Measurements from ENCODE around the gene ANKRD10. TPM values are rescaled to one million over a fixed set of nuclear protein-coding genes. Genes with fewer than 3 reads are reported as not detected.
A peak's percentile ranks its signal among the peaks of the same experiment; 100 is the strongest.

The ANKRD10 gene
- polyA plus RNA-seq, 3 donors = 212 to 240 (median 214) TPM

DNA sequence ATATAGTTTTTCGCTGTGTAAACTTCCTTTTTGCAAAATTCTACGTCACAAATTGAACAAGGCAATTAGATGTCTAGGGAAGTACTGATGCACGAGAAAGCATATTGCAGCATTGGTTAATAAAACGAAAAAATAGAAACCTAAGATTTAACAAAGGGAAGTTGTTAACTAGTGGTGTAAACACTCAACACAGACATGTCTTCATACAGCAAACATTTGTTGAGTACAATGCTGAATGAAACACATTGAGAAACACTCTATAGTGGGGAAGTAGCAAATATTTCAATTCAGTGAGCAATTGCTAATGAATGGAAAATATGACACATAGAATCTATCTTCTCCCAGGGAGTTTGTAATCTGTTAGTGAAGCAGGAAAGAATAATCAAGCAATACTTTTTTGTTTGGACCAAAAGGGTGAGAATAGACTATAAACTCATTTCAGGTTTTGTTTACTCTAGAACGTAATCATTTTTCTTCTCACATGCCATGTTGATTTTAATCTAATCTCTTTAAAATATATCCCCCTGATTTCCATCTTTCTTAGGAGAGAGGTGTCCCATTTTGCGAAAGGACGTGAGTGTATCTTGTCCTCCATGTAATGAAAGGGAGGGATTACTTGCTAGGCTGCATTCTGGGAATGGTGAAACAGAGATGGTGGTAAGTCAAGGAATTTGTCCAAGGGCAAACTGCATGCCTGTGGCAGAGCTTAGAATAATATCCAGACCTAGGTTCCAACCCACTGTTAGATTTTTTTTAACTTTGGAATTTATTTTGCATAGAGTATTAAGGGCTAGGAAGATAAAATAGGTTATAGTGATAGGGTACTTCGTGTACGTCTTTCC lies 1.7 kb upstream of the ANKRD10 start:
- no peak for DNase-seq (ENCODE audit: low read depth in 3 of 3, low spot score in 2 of 3)

- no peak for DNase-seq (ENCODE audit: low read depth in 3 of 3, low spot score in 2 of 3)
Observed at GRCh38 chr13:110915874-110916206, 971 bp upstream of the ANKRD10 start.

- DNase-seq (ENCODE audit: low read depth in 3 of 3, low spot score in 2 of 3) = peak; percentile 31 to 68 (median 64)
Observed at GRCh38 chr13:110914331-110915056, 375 bp downstream of the ANKRD10 start.

DNA sequence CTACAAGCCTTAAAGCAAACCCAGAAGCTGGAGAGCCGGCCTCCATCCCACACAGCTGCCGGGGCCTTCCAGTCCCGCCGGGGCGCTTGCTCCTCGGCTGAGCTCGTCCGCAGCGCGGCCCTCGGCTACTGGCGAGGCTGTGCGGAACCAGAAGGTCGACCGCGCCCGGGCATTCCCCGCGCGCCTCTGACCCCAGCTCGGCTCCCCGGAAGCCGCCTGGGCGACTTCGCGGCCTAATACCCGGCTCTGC lies 863 bp downstream of the ANKRD10 start:
- no peak for DNase-seq (ENCODE audit: low read depth in 3 of 3, low spot score in 2 of 3)

DNA sequence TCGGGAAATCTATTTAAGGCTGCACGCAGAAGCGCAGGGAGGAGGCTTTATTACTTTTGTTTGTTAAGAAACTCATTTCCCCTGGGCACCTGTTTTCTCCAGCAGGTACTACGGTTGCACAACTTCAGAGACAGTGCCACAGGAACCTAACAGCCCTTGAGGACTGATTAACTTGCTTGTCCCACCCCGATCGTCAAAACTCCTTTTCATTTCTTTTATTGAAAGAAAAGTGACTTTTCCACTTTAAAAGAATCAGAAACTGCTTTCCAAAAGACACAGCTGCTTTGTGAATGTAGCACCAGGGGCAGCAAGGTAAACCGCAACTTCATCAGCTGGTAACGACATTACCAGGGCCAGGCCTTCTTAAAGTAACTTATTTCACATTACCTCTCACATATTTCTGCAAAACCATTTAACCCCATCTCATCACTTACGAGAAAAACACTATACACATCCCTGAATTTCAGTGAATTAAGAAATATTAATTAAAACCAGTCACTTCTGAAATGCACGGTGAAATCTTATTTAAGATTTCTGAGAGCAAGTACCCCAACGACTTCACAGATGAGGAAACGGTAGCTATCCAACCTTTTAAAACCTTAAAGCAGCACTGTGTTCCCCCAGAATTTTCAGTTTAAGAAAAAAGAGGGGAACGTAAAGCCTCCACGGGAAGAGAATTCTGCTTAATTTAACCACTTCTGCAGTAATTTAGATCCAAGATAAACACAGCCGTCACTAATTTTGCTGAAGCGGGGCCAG lies 1.4 kb downstream of the ANKRD10 start:
- no peak for DNase-seq (ENCODE audit: low read depth in 3 of 3, low spot score in 2 of 3)

DNA sequence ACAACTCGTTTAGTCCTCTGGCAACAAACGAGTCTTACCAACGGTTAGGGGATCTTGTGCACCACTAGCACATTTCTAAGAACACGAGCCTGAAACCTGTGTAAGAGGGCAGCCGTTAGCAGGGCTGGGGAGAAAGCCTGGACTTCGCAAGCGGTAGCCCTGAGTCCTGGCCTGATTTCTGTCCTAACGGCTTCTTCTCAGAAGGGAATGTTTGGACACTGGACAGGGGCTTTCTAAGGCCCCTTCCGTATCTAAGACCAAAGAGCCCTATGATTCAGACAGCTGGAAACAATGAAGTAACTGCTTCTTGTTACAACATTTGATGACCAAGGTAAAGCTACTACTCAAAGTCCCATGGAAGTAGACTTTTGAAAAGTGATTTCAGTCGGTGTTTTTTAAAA lies 2.2 kb downstream of the ANKRD10 start:
- no peak for DNase-seq (ENCODE audit: low read depth in 3 of 3, low spot score in 2 of 3)

GRCh38 chr13:110911880-110912279 lies 3.0 kb downstream of the ANKRD10 start:
- no peak for DNase-seq (ENCODE audit: low read depth in 3 of 3, low spot score in 2 of 3)

- no peak for DNase-seq (ENCODE audit: low read depth in 3 of 3, low spot score in 2 of 3)
Observed at GRCh38 chr13:110910013-110910890, 4.6 kb downstream of the ANKRD10 start.

GRCh38 chr13:110907951-110908898 lies 6.6 kb downstream of the ANKRD10 start:
- no peak for DNase-seq (ENCODE audit: low read depth in 3 of 3, low spot score in 2 of 3)

- DNase-seq (ENCODE audit: low read depth in 3 of 3, low spot score in 2 of 3) = no peak
Observed at GRCh38 chr13:110907301-110907700, 7.6 kb downstream of the ANKRD10 start.

DNA sequence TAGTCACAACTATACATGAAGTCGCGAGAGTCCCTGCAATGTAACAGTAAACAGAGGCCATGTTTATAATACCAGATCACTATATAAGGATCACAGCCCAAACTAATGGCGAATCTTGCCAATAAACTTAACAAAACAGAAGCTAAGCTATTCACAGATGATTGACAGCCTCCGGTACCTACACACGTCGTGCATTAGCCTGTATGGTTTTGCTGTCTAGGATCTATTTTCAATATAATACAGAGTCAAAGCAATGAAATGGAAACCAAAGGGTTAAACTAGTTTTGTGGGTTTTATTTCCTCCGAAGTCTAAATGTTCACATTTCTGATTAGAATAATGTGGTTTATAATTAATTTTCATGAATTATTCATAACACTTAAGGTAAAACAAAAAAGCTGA lies 10.1 kb downstream of the ANKRD10 start:
- no peak for DNase-seq (ENCODE audit: low read depth in 3 of 3, low spot score in 2 of 3)

GRCh38 chr13:110902370-110902769 lies 12.5 kb downstream of the ANKRD10 start:
- no peak for DNase-seq (ENCODE audit: low read depth in 3 of 3, low spot score in 2 of 3)

DNA sequence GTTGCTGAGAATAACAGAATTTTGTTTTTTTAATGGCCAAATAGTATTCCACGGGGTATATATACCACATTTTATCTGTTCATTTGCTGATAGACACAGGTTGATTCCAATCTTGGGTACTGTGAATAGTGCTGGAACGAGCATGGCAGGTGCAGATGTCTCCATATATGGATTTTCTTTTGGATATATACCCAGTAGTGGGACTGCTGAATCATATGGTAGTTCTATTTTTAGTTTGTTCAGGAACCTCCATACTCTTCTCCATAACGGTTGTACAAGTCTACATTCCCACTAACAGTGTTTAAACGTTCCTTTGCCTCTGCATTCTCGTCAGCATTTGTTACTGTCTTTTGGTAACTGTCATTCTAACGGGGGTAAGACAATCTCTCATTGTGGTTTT lies 17.3 kb downstream of the ANKRD10 start:
- DNase-seq (ENCODE audit: low read depth in 3 of 3, low spot score in 2 of 3) = no peak

DNA sequence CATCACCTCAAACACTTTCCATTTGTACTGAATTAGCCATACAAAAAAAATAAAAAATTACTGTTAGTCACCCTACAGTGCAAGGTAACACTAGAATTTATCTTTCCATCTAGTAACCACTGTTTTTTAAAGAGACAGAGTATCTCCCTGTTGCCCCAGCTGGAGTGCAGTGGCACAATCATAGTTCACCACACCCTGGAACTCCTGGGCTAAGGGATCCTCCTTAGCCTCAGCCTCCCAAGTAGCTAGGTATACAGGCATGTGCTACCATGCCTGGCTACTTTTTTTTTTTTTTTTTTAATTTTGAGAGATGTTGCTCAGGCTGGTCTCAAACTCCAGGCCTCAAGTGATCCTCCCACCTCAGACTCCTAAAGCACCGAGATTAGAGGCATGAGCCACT lies 17.9 kb downstream of the ANKRD10 start:
- DNase-seq (ENCODE audit: low read depth in 3 of 3, low spot score in 2 of 3) = no peak

- DNase-seq (ENCODE audit: low read depth in 3 of 3, low spot score in 2 of 3) = no peak
Observed at GRCh38 chr13:110894086-110894485, 20.8 kb downstream of the ANKRD10 start.

GRCh38 chr13:110893571-110893970 lies 21.3 kb downstream of the ANKRD10 start:
- DNase-seq (ENCODE audit: low read depth in 3 of 3, low spot score in 2 of 3) = no peak

DNA sequence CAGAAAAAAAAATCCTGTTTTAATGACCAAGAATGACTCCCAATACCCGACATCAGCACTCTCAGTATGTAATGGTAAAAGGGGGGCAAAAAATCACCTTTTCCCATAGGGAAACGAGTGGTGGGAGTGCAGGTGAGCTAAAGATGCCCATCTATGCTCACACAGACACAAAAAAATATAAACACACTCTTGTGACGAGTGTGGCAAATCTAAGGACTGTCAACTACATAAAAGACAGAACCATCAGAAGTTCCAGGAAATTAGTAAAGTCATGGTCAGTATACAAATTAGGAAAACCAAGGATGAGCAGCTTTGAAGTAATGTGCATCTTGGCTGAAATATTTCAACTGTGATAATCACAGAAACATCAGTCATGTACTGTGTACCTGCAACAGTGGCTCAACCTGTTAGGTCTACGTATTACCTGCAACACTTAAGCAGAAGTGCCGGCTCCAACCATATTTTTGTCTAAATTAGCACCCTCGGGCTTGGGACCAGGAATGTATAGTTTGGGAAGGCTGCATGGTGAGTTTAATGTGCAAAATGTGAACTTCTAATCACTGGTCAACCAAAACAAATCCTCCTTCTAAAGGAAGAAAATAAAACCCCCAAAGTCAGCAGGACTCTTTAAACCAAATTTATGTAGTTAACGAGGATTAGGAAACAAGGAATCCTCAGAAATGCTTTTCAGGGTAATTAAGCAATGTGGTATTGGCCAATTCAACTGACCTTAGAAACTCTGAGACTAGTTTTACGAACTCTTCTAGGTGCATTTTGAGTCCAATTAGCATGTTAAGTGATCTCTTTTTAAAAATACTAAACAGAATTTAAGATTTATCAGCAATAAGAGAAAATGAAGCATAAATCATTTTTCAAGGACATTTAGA lies 24.3 kb downstream of the ANKRD10 start:
- DNase-seq (ENCODE audit: low read depth in 3 of 3, low spot score in 2 of 3) = no peak

- no peak for DNase-seq (ENCODE audit: low read depth in 3 of 3, low spot score in 2 of 3)
Observed at GRCh38 chr13:110888390-110888789, 26.5 kb downstream of the ANKRD10 start.
